ENCODE results near the gene REN.

REN gene

GRCh38 chr1:204181116-204181515 is 15.0 kb upstream of the REN start:
- H3K18ac ChIP-seq (ENCODE audit: low read depth in 1 of 2, low read length in 2 of 2), result no peak overlapping the region
- peak overlapping the region in 1 of 2 experiments; percentile 27 for H3K23ac ChIP-seq (ENCODE audit: low read length in 2 of 2)
- no peak overlapping the region for H2BK12ac ChIP-seq (ENCODE audit: low read length in 2 of 2)
- H3K9me3 ChIP-seq (ENCODE audit: control insufficient read depth, low read length), result no peaks in the 10 kb centered on the region
- no peak overlapping the region for H3K4me2 ChIP-seq (ENCODE audit: low read length, poor library complexity, severe bottlenecking)
- no peak overlapping the region for H2BK15ac ChIP-seq (ENCODE audit: low read depth, poor library complexity, severe bottlenecking)
- H3K27ac ChIP-seq (ENCODE audit: low read length, poor library complexity, severe bottlenecking), result no peak overlapping the region
- no peaks in the 10 kb centered on the region for H3K36me3 ChIP-seq (ENCODE audit: control insufficient read depth in 1 of 2, insufficient read depth in 2 of 2, low read depth in 1 of 2, low read length in 2 of 2)
- H3K9ac ChIP-seq (ENCODE audit: low read length), result no peak overlapping the region
- H2BK120ac ChIP-seq (ENCODE audit: low read depth, low read length), result no peak overlapping the region
- no peak overlapping the region for H3K4me3 ChIP-seq (ENCODE audit: insufficient read depth in 1 of 2, low read depth in 1 of 2, low read length in 2 of 2)
- no peak overlapping the region for H2AFZ ChIP-seq (ENCODE audit: low read depth, low read length)
- no CpG with 5 or more reads among the region's 1 CpG for WGBS
- H2AK5ac ChIP-seq (ENCODE audit: low read length, severe bottlenecking), result no peak overlapping the region
- no peak overlapping the region for H3K4ac ChIP-seq (ENCODE audit: low read depth in 1 of 2, low read length in 2 of 2)
- peaks cover 53 to 69% of the 10 kb centered on the region in 2 experiments for H3K27me3 ChIP-seq (ENCODE audit: control insufficient read depth in 1 of 2, insufficient read depth in 1 of 2, low read length in 2 of 2)
- no peak overlapping the region for H3K14ac ChIP-seq (ENCODE audit: low read length in 2 of 2)
- H4K8ac ChIP-seq (ENCODE audit: low read length), result no peak overlapping the region
- no peaks in the 10 kb centered on the region for H3K4me1 ChIP-seq (ENCODE audit: control insufficient read depth, insufficient read depth, low read depth, low read length)
- DNase-seq, result no peak
- no peak overlapping the region for H2BK5ac ChIP-seq (ENCODE audit: low read depth, low read length, poor library complexity, severe bottlenecking)
- no peak overlapping the region for H4K91ac ChIP-seq (ENCODE audit: low read length)
- no peaks in the 10 kb centered on the region for H3K79me1 ChIP-seq (replicated peaks; ENCODE audit: low read length, poor library complexity, severe bottlenecking)

GRCh38 chr1:204180133-204180532 is 14.0 kb upstream of the REN start:
- H3K36me3 ChIP-seq (ENCODE audit: control insufficient read depth in 1 of 2, insufficient read depth in 2 of 2, low read depth in 1 of 2, low read length in 2 of 2), result no peaks in the 10 kb centered on the region
- no peak for DNase-seq
- H3K18ac ChIP-seq (ENCODE audit: low read depth in 1 of 2, low read length in 2 of 2), result no peak overlapping the region
- H2AK5ac ChIP-seq (ENCODE audit: low read length, severe bottlenecking), result no peak overlapping the region
- no peak overlapping the region for H4K8ac ChIP-seq (ENCODE audit: low read length)
- H3K4ac ChIP-seq (ENCODE audit: low read depth in 1 of 2, low read length in 2 of 2), result no peak overlapping the region
- no peak overlapping the region for H2BK15ac ChIP-seq (ENCODE audit: low read depth, poor library complexity, severe bottlenecking)
- no peak overlapping the region for H3K4me3 ChIP-seq (ENCODE audit: insufficient read depth in 1 of 2, low read depth in 1 of 2, low read length in 2 of 2)
- H3K27ac ChIP-seq (ENCODE audit: low read length, poor library complexity, severe bottlenecking), result no peak overlapping the region
- H3K79me1 ChIP-seq (replicated peaks; ENCODE audit: low read length, poor library complexity, severe bottlenecking), result no peaks in the 10 kb centered on the region
- no peaks in the 10 kb centered on the region for H3K9me3 ChIP-seq (ENCODE audit: control insufficient read depth, low read length)
- H3K23ac ChIP-seq (ENCODE audit: low read length in 2 of 2), result no peak overlapping the region
- no peak overlapping the region for H2AFZ ChIP-seq (ENCODE audit: low read depth, low read length)
- no peak overlapping the region for H2BK5ac ChIP-seq (ENCODE audit: low read depth, low read length, poor library complexity, severe bottlenecking)
- WGBS, result 76% methylated on average over 4 of the region's 6 CpGs
- H3K9ac ChIP-seq (ENCODE audit: low read length), result no peak overlapping the region
- no peaks in the 10 kb centered on the region for H3K4me1 ChIP-seq (ENCODE audit: control insufficient read depth, insufficient read depth, low read depth, low read length)
- H3K27me3 ChIP-seq (ENCODE audit: control insufficient read depth in 1 of 2, insufficient read depth in 1 of 2, low read length in 2 of 2), result peaks cover 57 to 73% of the 10 kb centered on the region in 2 experiments
- no peak overlapping the region for H3K4me2 ChIP-seq (ENCODE audit: low read length, poor library complexity, severe bottlenecking)
- H3K14ac ChIP-seq (ENCODE audit: low read length in 2 of 2), result no peak overlapping the region
- H2BK120ac ChIP-seq (ENCODE audit: low read depth, low read length), result no peak overlapping the region
- no peak overlapping the region for H4K91ac ChIP-seq (ENCODE audit: low read length)
- no peak overlapping the region for H2BK12ac ChIP-seq (ENCODE audit: low read length in 2 of 2)

- Histone ChIP-seq H2BK120ac (ENCODE audit: low read depth, low read length) (no peak overlapping the region), H2AK5ac (ENCODE audit: low read length, severe bottlenecking) (no peak overlapping the region), H3K9me3 (ENCODE audit: control insufficient read depth, low read length) (no peaks in the 10 kb centered on the region), H3K4me3 (ENCODE audit: insufficient read depth in 1 of 2, low read depth in 1 of 2, low read length in 2 of 2) (no peak overlapping the region), H3K79me1 (replicated peaks; ENCODE audit: low read length, poor library complexity, severe bottlenecking) (no peaks in the 10 kb centered on the region), H3K9ac (ENCODE audit: low read length) (no peak overlapping the region), H2BK5ac (ENCODE audit: low read depth, low read length, poor library complexity, severe bottlenecking) (no peak overlapping the region), H3K27ac (ENCODE audit: low read length, poor library complexity, severe bottlenecking) (no peak overlapping the region), H3K14ac (ENCODE audit: low read length in 2 of 2) (no peak overlapping the region), H2BK12ac (ENCODE audit: low read length in 2 of 2) (no peak overlapping the region), H3K27me3 (ENCODE audit: control insufficient read depth in 1 of 2, insufficient read depth in 1 of 2, low read length in 2 of 2) (peaks cover 63 to 72% of the 10 kb centered on the region in 2 experiments), H4K8ac (ENCODE audit: low read length) (no peak overlapping the region), H3K36me3 (ENCODE audit: control insufficient read depth in 1 of 2, insufficient read depth in 2 of 2, low read depth in 1 of 2, low read length in 2 of 2) (no peaks in the 10 kb centered on the region), H3K4me1 (ENCODE audit: control insufficient read depth, insufficient read depth, low read depth, low read length) (no peaks in the 10 kb centered on the region), H2BK15ac (ENCODE audit: low read depth, poor library complexity, severe bottlenecking) (no peak overlapping the region), H3K23ac (ENCODE audit: low read length in 2 of 2) (no peak overlapping the region), H3K4me2 (ENCODE audit: low read length, poor library complexity, severe bottlenecking) (no peak overlapping the region), H2AFZ (ENCODE audit: low read depth, low read length) (no peak overlapping the region), H3K18ac (ENCODE audit: low read depth in 1 of 2, low read length in 2 of 2) (no peak overlapping the region), H4K91ac (ENCODE audit: low read length) (no peak overlapping the region), H3K4ac (ENCODE audit: low read depth in 1 of 2, low read length in 2 of 2) (no peak overlapping the region)
- DNase-seq, result no peak
- WGBS, result 84% methylated on average over 7 of the region's 7 CpGs
Measured at GRCh38 chr1:204178487-204179281, 12.5 kb upstream of the REN start.

- Histone ChIP-seq H3K4me2 (ENCODE audit: low read length, poor library complexity, severe bottlenecking) (no peak overlapping the region), H4K91ac (ENCODE audit: low read length) (no peak overlapping the region), H3K4me3 (ENCODE audit: insufficient read depth in 1 of 2, low read depth in 1 of 2, low read length in 2 of 2) (no peak overlapping the region), H3K36me3 (ENCODE audit: control insufficient read depth in 1 of 2, insufficient read depth in 2 of 2, low read depth in 1 of 2, low read length in 2 of 2) (no peaks in the 10 kb centered on the region), H3K27me3 (ENCODE audit: control insufficient read depth in 1 of 2, insufficient read depth in 1 of 2, low read length in 2 of 2) (peaks cover 63 to 66% of the 10 kb centered on the region in 2 experiments), H2BK120ac (ENCODE audit: low read depth, low read length) (no peak overlapping the region), H3K4me1 (ENCODE audit: control insufficient read depth, insufficient read depth, low read depth, low read length) (no peaks in the 10 kb centered on the region), H3K14ac (ENCODE audit: low read length in 2 of 2) (no peak overlapping the region), H3K18ac (ENCODE audit: low read depth in 1 of 2, low read length in 2 of 2) (no peak overlapping the region), H2BK12ac (ENCODE audit: low read length in 2 of 2) (no peak overlapping the region), H3K79me1 (replicated peaks; ENCODE audit: low read length, poor library complexity, severe bottlenecking) (no peaks in the 10 kb centered on the region), H2BK15ac (ENCODE audit: low read depth, poor library complexity, severe bottlenecking) (no peak overlapping the region), H4K8ac (ENCODE audit: low read length) (no peak overlapping the region), H3K9me3 (ENCODE audit: control insufficient read depth, low read length) (no peaks in the 10 kb centered on the region), H3K9ac (ENCODE audit: low read length) (no peak overlapping the region), H3K23ac (ENCODE audit: low read length in 2 of 2) (no peak overlapping the region), H2AFZ (ENCODE audit: low read depth, low read length) (no peak overlapping the region), H2AK5ac (ENCODE audit: low read length, severe bottlenecking) (no peak overlapping the region), H2BK5ac (ENCODE audit: low read depth, low read length, poor library complexity, severe bottlenecking) (no peak overlapping the region), H3K27ac (ENCODE audit: low read length, poor library complexity, severe bottlenecking) (no peak overlapping the region), H3K4ac (ENCODE audit: low read depth in 1 of 2, low read length in 2 of 2) (no peak overlapping the region)
- 44% methylated on average over 4 of the region's 4 CpGs for WGBS
- DNase-seq, result no peak
Measured at GRCh38 chr1:204177133-204177532, 11.0 kb upstream of the REN start.
